ENCODE results near the gene SLC8A2.

Gene SLC8A2, protein sequence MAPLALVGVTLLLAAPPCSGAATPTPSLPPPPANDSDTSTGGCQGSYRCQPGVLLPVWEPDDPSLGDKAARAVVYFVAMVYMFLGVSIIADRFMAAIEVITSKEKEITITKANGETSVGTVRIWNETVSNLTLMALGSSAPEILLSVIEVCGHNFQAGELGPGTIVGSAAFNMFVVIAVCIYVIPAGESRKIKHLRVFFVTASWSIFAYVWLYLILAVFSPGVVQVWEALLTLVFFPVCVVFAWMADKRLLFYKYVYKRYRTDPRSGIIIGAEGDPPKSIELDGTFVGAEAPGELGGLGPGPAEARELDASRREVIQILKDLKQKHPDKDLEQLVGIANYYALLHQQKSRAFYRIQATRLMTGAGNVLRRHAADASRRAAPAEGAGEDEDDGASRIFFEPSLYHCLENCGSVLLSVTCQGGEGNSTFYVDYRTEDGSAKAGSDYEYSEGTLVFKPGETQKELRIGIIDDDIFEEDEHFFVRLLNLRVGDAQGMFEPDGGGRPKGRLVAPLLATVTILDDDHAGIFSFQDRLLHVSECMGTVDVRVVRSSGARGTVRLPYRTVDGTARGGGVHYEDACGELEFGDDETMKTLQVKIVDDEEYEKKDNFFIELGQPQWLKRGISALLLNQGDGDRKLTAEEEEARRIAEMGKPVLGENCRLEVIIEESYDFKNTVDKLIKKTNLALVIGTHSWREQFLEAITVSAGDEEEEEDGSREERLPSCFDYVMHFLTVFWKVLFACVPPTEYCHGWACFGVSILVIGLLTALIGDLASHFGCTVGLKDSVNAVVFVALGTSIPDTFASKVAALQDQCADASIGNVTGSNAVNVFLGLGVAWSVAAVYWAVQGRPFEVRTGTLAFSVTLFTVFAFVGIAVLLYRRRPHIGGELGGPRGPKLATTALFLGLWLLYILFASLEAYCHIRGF

DNA sequence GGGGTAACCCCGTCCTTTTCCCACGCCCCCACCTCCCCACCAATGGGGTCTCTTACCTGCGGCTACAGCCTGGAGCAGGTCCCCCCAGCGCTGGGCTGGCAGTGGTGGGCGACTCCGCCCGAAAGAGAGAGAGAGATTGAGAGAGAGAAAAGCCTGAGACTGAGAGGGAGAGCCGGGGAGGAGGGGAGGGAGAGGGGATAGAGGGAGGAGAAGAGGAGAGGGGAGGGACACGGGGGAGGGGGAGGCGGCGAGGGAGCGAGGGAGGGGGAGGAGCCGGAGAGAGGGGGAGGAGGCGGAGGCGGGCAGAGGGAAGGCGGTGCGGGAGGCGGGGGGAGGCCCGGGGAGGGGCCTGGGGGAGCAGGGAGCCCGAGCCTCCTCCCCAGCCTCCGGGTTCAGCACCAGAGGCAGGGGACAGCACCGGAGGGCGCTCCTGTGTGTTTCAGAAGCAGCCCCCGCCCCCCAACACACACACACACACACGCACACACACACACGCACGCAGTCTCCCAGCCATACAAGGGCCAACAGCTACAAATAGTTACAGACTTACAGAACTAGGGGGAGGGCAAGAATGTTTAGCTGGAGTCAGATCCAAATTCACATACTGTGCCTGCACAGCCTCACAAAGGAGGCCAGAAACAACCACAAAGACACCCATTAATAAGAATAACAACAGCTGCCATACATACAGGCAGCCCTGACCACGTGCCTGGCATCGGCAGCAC, at the start of gene SLC8A2:
TSS of gene SLC8A2 (minus strand) at position 161 of the 725 bp plus-strand sequence. CDS start 5,490 bp downstream, outside the sequence.
- peak in 1 of 2 donors; percentile 32 for DNase-seq (ENCODE audit: low read depth in 1 of 2, low spot score in 1 of 2)

DNA sequence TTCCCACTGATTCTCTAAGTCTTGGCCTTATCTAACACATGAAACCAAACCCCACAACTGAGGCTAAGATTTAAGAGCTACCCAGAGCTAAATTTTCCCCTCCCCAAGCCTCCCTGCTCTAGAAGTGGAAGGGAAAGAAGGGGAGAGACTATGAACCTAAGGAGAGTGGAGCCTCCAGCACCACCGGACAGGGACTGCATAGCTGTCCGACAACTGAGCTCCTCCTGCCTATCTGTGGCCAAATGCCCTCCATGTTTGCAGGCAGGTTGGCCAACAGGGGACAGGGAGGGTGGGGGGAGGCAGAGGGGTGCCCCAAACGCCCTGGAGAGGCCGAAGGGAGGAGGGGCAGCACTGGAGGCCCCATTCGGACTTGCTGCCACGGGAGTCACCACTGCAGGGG, 49.1 kb upstream of the SLC8A2 start:
- no peak for DNase-seq (ENCODE audit: low read depth in 1 of 2, low spot score in 1 of 2)

DNA sequence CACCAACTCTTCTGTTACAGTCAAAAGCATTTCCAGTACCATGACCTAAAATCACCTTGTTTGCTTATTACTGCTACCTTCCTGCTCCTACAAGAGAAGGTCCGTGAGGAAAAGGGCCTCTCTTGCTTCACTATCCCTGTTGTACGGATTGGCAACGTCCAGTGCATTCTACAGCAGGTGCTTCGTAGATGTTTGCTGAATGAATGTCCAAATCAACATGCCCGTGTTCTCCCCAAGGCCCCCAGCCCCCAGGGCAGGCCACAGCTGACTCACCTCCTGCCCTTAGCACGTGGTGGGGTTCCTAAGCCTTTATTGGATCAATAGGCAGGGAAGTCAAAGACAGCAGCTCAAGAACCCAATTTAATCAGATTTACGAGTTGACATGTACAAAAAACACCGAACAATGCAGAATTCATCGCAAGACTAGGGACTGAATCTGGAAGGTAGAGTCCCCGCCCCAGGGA, 48.7 kb upstream of the SLC8A2 start:
- no peak for DNase-seq (ENCODE audit: low read depth in 1 of 2, low spot score in 1 of 2)

DNA sequence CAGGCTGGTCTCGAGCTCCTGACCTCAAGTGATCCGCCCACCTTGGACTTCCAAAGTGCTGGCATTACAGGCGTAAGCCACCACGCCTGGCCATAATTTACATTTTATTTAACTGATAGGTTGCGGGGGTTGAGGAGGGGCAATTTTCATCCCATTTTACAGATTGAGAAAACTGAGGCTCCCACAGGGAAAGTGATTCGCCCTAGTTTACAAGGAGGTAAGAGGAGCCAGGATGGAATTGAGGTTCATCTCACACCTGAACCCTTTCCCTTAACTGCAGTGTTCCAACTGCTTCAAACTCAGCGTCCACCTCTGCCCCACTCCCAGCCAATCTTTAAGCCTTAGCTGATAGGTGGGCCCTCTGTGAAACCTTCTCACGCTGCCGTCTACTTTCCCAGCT, 47.2 kb upstream of the SLC8A2 start:
- DNase-seq (ENCODE audit: low read depth in 1 of 2, low spot score in 1 of 2), result no peak

DNA sequence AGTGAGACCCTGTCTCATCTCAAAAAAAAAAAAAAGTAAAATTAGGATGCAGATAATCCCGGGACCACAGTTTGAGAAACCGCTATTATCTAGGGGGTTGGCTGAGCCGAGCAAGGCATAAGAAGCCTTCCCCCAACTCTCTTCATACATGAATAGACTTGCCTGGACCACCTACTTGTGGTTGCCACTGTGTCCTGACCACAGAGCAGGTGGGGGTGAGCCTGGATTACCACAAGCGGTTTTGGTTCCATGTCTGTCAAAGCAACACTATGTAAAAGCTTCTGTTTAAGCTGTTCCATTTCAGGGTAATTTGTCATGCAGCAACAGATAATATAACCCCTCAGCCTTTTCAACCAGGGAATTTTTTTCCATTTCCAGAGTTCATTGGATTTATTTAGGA, 46.4 kb upstream of the SLC8A2 start:
- DNase-seq (ENCODE audit: low read depth in 1 of 2, low spot score in 1 of 2), result peak in 1 of 2 donors; percentile 13

DNA sequence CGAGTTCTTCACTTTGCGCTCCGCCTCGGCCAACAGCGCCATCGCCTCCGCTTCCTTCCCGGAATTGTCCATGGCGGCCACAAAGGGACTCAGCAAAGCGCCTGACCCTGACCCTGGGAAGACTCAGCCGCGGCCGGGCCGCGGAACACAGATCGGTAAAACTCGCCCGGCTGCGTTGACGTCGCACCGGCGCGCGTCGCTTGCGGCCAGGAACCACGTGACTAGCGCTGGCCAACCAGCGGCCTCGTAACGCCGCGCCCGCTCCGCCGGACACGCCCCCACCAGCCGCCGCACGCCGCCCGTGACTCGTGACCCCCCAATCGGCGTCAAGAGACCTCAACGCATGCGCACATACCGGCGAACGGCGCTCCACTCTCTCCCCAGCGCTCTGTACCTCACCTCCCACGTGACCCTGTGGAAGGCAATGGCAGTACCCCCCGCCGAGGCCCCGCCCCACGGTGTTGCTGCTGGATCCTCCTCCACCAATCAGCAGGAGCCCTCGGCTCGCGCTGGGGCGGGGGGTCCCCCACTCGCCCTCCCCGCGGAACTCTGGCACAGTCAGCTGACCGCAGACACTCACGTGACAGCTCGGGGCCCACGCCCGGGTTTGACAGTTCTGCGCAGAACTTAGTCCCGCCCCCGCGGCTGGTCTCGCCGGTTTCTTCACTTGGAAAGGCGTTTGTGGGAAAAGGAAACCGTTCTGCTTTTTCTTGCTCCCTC, 43.3 kb upstream of the SLC8A2 start, which contains the start of gene NAPA:
TSS of gene NAPA (minus strand) at position 195 of the 720 bp plus-strand sequence. CDS start at position 72, 123 bp downstream.
- DNase-seq (ENCODE audit: low read depth in 1 of 2, low spot score in 1 of 2), result peak; percentile 100

DNA sequence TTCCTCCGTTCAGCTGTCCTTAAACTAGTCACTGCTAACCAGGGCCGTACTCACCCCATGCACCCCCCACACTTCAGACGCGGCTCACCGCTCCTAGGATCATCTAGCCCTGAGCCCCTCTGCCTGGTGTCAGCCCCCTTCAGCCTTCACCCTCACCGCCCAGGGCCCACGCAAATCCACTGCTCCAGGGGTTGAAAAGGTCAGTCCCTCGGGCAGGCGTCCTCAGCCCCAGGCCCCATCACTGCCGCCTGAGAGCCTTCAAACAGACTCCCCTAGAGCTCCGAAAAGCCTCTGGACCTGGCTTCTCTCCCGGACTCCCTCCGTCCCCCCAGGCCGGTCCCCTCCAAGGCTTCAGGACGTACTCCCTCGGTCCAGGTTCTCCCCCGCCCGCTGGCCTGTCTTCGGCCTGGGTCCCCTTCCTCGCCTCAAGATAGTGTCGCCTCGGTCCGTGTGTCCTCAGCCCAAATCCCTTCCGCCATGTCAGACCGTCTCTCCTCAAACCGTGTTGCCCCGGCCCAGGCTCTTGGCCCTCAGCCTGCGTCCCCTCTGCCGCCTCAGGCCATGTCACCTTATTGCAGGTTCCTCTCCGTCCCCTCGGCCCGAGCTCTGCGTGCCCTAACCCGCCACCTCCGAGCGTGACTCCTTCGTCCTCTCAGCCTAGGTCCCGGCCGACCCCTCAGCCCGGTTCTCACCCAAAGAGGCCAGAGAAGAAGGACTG, 42.6 kb upstream of the SLC8A2 start:
- DNase-seq (ENCODE audit: low read depth in 1 of 2, low spot score in 1 of 2), result no peak

DNA sequence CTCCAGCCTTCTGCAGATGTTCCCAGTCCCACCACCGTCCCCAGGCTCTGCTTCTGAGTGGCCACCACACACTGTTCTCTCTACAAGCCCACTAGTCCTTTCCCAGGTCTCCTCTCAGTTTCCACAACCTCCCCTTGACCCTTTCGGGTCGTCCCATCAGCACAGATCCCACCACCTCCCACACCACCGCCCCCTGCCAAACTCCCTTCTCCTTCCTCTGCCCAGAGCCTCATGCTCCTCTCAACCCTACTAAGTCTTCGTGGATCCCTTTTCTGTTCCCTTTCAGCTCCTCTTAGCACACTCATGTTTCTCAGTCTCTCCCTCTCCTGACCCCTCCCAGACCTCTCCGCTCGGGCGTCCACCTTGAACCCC, 41.2 kb upstream of the SLC8A2 start:
- no peak for DNase-seq (ENCODE audit: low read depth in 1 of 2, low spot score in 1 of 2)

DNA sequence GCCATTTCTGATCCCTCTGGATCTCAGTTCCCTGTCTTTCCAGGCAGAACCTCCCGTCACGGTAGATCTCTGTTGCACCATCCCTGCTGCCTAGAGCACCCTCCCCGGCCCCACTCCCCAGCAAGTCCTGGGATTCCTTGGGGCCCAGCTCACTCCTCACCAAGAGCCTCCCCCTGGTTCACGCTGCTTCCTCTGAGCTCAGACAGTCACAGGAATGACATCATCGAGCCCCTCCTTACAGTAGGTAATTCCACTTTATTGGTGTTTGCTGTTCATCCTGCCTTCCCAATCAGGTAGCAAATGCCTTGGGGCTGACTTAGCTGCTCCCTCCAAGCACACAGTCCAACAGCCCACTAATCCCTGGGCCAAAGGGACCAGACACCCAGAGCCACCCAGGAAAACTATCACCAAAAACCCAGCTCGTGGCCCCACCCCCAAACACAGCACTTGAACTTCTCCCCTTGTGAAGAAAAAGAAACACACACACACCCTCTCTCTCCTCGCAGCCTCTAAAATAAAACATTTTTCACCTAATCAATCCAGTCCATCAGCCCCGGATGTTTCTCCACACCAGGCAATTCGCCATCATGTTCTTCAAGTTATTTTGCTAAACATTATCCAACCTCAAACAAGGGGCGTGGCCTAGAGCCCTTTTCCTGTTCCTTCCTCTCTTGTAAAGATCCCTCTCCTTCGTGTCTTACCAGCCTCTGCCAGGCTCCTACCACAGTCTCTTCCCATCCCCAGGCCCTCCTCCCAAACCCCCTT, 40.7 kb upstream of the SLC8A2 start:
- no peak for DNase-seq (ENCODE audit: low read depth in 1 of 2, low spot score in 1 of 2)

DNA sequence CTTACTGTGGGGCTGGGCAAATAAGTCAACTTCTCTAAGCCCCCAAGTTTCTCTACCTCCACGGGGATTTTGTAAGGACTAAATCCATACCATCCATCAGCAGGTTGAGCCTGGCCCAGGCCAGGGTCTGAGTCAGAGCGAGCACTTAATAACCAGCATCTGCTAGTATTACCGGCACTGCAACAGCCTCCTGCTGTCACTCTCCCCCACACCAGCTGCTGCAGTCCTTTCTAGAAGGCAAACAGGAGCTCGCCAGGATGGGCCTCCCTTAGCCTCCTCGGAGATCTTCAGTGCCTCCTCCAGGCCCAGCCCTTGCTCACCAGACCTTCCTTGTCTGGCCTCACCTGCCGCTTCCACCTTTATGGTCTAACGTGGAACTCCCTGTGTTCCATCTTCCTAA, 40.0 kb upstream of the SLC8A2 start:
- no peak for DNase-seq (ENCODE audit: low read depth in 1 of 2, low spot score in 1 of 2)

DNA sequence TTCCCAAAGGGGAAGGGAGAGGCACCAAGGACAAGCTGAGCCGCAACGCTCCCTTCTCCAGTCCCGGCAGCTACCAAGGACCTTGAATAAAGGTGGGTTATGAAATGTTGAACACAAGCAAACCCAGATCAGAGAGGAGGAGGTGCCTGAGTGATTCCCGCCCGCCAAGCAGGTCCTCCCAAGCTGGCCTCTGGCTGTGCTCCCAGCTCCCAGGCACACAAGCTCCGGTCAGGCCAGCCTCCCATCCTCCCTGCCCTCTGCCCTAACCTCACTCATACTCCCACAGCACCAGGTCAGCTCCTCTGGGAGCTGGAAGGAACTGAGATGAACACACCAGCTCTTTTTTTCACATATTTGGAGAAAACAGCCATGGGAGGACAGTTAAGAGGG, 39.4 kb upstream of the SLC8A2 start:
- DNase-seq (ENCODE audit: low read depth in 1 of 2, low spot score in 1 of 2), result no peak

DNA sequence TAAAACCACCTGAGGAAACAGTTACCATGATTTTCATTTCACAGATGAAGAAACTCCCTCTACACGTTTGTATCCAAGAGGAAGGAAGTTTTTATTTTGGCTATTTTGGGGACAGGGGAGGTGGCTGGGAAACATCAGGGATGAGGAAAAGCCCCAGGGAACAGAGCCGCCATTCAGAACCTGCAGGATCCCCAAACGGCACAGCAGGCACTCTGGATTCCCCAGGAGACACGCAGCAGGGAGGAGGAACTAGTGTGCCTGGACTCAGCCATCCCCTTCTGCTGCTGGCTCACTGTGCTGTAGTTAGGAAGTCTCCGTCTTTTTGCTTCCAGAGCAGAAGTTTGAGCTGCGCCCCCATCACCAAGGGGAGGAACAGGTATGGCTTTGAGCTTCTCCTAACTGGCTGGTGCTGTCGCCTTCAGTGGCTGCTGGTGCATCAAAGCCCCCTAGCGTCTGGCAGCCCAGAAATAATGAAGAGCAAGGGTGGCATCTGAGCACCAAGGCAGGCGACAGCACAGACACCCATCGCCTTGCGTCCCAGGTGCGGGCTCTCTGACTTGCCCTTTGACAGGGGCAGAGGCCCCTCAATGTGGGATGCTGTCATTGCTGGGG, 38.9 kb upstream of the SLC8A2 start:
- DNase-seq (ENCODE audit: low read depth in 1 of 2, low spot score in 1 of 2), result no peak

DNA sequence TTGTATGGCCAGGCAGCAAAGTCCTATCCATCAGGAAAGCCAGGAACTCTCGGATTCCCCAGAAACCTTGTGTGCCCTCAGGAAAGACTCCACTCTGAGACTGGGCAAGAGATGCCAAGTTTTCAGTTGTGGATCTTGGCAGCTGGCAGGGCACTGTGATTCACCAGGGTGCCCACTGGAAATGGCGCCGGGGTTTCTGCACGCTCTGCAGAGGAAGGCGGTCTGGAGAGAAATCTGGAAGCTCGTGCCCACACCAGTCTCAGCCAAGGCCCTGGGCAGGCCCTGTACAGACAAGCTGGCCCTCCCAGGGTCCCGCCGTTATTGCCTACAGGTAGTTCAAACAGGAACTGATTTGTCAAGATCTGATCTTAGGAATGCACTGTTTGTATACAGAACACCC, 38.3 kb upstream of the SLC8A2 start:
- DNase-seq (ENCODE audit: low read depth in 1 of 2, low spot score in 1 of 2), result no peak

DNA sequence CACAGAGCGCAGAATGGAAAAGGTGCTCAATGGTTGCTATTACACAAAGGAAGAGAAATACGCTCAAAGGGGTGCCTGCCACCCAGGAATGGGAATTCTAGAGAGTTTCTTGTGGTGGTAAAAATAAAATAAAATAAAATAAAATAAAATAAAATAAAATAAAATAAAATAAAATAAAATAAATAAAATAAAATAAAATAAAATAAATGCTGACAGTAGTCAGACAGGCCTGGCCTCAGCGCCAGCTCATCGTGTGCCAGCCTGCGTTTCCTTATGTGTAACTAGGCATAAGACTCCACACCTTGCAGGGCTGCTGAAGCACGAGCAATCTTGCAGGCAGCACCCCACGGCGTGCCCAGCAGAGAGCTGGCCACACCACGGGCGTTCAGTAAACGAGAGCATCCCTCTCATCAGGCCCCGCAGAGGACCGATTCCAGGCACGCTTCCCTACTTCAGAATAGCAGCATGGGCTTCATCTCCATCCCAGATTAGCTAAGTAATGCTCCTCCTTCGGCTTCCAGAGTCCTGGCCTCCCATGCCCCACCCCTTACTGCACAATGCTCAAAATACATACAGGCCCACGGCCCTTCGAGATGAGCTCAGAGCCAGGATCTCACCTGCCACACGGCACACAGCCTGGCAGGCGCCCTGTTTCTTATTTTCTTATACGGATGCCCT, 37.6 kb upstream of the SLC8A2 start:
- no peak for DNase-seq (ENCODE audit: low read depth in 1 of 2, low spot score in 1 of 2)

DNA sequence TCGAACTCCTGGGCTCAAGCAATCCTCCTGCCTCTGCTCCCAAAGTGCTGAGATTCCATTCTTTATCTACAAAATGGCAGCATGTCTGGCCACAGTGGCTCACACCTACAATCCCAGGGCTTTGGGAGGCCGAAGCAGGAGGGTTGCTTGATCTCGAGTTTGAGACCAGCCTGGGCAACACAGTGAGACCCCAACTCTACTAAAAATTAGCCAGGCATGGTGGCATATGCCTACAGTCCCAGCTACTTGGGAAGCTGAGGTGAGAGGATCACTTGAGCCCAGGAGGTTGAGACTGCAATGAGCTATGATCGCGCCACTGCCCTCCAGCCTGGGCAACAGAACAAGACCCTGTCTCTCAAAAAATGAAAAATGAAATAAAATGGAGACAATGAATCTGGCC, 37.0 kb upstream of the SLC8A2 start:
- DNase-seq (ENCODE audit: low read depth in 1 of 2, low spot score in 1 of 2), result no peak

DNA sequence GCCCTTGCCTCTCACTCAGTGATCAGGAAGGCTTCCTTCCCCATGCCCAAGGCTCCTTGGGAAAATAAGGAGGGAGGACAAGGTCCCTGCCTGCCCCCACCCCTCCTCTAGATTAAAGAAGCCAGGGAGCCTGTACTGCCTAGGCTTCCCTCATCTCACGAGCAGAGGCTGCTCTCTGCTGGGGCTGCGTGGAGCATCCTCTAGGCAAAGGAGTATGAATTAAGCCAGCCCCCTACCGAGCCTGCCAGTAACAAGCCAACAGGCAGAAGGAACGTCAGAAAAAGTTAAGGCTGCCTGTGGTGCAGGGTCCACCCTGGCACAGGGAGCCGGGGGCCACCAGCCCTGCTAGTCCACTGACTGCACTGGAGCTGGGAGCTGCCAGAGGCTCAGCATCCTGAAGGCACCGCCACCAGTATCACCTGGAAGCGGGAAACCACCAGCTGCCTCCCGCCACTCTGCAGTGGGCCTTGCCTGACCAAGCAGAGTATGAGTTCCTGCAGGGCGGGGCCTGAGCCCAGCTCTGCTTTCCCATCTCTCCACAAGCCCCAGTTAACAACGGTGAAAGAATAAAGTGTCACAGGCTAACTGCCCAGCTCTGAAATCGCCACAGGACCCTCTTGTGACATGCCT, 36.3 kb upstream of the SLC8A2 start:
- DNase-seq (ENCODE audit: low read depth in 1 of 2, low spot score in 1 of 2), result no peak

DNA sequence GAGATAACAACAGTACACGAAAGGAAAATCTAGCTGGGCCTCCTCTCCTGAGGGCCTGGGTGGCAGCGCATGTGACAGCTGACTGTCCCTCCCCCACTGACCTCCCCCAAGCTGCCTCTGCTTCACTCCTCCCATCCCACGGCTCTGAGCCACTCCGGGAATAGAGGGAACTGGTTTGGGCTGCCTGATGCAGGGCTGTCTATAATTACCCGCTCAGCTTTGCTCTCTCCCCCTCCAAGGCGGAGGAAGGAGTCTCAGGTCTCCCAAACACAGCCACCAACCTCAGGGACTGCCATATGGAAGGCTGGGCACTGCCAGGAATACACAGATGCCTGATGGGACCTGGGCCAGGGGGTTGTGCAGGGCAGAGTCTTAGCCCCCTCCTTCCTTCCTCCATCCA, 35.3 kb upstream of the SLC8A2 start:
- DNase-seq (ENCODE audit: low read depth in 1 of 2, low spot score in 1 of 2), result no peak

DNA sequence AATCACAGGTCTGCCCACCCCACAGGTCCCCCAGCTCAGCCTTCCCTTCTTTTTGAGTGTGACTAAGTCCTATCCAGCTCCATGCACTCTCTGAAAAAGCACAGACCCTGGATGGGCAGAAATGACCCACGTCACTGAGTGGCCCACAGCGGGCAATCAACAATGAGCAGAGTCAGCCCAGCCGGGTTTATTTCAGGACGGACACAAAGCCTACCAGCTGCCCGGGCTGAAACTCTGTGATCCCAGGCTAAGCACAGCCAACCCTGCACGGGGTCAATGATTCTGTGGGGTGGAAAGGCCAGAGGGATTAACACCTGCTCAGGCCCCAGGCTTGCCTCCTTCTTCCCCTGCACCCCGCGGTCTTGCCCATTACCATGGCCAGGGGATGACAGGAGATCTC, 34.8 kb upstream of the SLC8A2 start:
- DNase-seq (ENCODE audit: low read depth in 1 of 2, low spot score in 1 of 2), result no peak

All from activated T-helper 1 cell treated with anti-CD3 and anti-CD28 coated beads, Interleukin-2, amount 50 U/mL, for 16 hours (primary cell).